SK-N-SH (cell line): ENCODE measurements around the gene FYCO1. TPM values are rescaled to one million over a fixed set of nuclear protein-coding genes. Genes with fewer than 3 reads are reported as not detected.

Experiments used
- CTCF ChIA-PET: fragments of 300-600, 350-600 bp; formaldehyde crosslinking; extraction: SDS; loops from one replicate; lab custom pipeline; 2021; lab: Yijun Ruan, JAX
- POLR2A ChIA-PET: fragments of 350-600 bp; sonication (Branson Sonifier 250); formaldehyde crosslinking; extraction: SDS; loops from one replicate; lab custom pipeline; 2020; ENCODE audit warnings: antibody characterized with exemption, inconsistent platforms; lab: Yijun Ruan, JAX
- DNase-seq: peaks from one replicate; pipeline ENCODE4 v3.0.0; 2012
- H2AFZ ChIP-seq: fragments of 200-600 bp; sonication (generic); 2 replicates; pipeline ENCODE4 v1.8.1; 2016; ENCODE audit warnings: antibody characterized with exemption, mild to moderate bottlenecking, low read depth
- H3F3A ChIP-seq: fragments of 200-600 bp; sonication (generic); replicated peaks from 2 replicates; pipeline ENCODE3; 2016; ENCODE audit warnings: antibody characterized with exemption, mild to moderate bottlenecking; ENCODE audit not compliant: insufficient read depth
- H3K27ac ChIP-seq, 2 experiments: fragments of 200-500 bp in 1 of 2; fragments of 200-600 bp in 1 of 2; sonication (Bioruptor generic) in 1 of 2; sonication (generic), shearing (Covaris generic) in 1 of 2; 2 replicates each; pipeline versions ENCODE4 v1.5.1 to v1.6.1; 2014 to 2016; ENCODE audit warnings: low read depth in 2 of 2, inconsistent platforms in 1 of 2, low read length in 1 of 2, mild to moderate bottlenecking in 1 of 2, mixed read lengths in 1 of 2
- H3K27me3 ChIP-seq: fragments of 200-600 bp; sonication (generic), shearing (Covaris generic); 2 replicates; pipeline ENCODE4 v1.6.1; 2016; ENCODE audit warnings: mixed run types; ENCODE audit not compliant: insufficient read depth
- H3K36me3 ChIP-seq, 2 experiments: fragments of 200-500 bp in 1 of 2; fragments of 200-600 bp in 1 of 2; sonication (Bioruptor generic) in 1 of 2; sonication (generic) in 1 of 2; replicated peaks in 1 of 2; 2 replicates each; pipeline versions ENCODE3 to v1.5.1; 2014 to 2016; ENCODE audit warnings: low read length in 1 of 2, mild to moderate bottlenecking in 1 of 2; ENCODE audit not compliant: insufficient read depth in 2 of 2, control insufficient read depth in 1 of 2
- H3K4me1 ChIP-seq, 2 experiments: fragments of 200-500 bp in 1 of 2; fragments of 200-600 bp in 1 of 2; sonication (Bioruptor generic) in 1 of 2; sonication (generic), shearing (Covaris generic) in 1 of 2; 2 replicates each; pipeline versions ENCODE4 v1.5.1 to v1.6.1; 2014 to 2016; ENCODE audit warnings: low read depth in 1 of 2, low read length in 1 of 2, mixed run types in 1 of 2; ENCODE audit not compliant: insufficient read depth in 2 of 2, control insufficient read depth in 1 of 2
- H3K4me2 ChIP-seq: fragments of 200-600 bp; sonication (generic), shearing (Covaris generic); 2 replicates; pipeline ENCODE4 v1.6.1; 2017; ENCODE audit warnings: mixed run types
- H3K4me3 ChIP-seq, 2 experiments: fragments of 200-500 bp in 1 of 2; fragments of 200-600 bp in 1 of 2; sonication (Bioruptor generic) in 1 of 2; sonication (generic), shearing (Covaris generic) in 1 of 2; 2 replicates each; pipeline versions ENCODE4 v1.5.1 to v1.8.1; 2014 to 2016; ENCODE audit warnings: low read depth in 2 of 2, inconsistent platforms in 1 of 2, low read length in 1 of 2, mild to moderate bottlenecking in 1 of 2, mixed read lengths in 1 of 2, moderate library complexity in 1 of 2
- H3K79me2 ChIP-seq: fragments of 200-600 bp; sonication (generic); 2 replicates; pipeline ENCODE4 v1.8.1; 2017; ENCODE audit warnings: mild to moderate bottlenecking; ENCODE audit not compliant: insufficient read depth
- H3K9ac ChIP-seq: fragments of 200-600 bp; sonication (generic); 2 replicates; pipeline ENCODE4 v1.6.1; 2017; ENCODE audit warnings: mixed run types
- H3K9me2 ChIP-seq: fragments of 200-600 bp; sonication (generic); 2 replicates; pipeline ENCODE4 v1.6.1; 2017; ENCODE audit warnings: mixed run types
- H3K9me3 ChIP-seq: fragments of 200-600 bp; sonication (generic); 2 replicates; pipeline ENCODE4 v1.6.1; 2017; ENCODE audit warnings: mixed run types, mild to moderate bottlenecking, moderate library complexity
- H4K20me1 ChIP-seq: fragments of 200-600 bp; sonication (generic); 2 replicates; pipeline ENCODE4 v1.6.1; 2017; ENCODE audit warnings: mild to moderate bottlenecking, mixed run types; ENCODE audit not compliant: insufficient read depth
- CHD2 ChIP-seq: fragments of 150-350 bp; IDR thresholded peaks from 2 replicates; pipeline ENCODE4 v1.6.1; 2018; ENCODE audit warnings: low read length; ENCODE audit not compliant: partially characterized antibody
- CTCF ChIP-seq: fragments of 200-600 bp; sonication (generic); IDR thresholded peaks from 2 replicates; pipeline ENCODE4 v1.6.1; 2017; ENCODE audit warnings: antibody characterized with exemption, mild to moderate bottlenecking, moderate library complexity
- ELF1 ChIP-seq: IDR thresholded peaks from 2 replicates; pipeline ENCODE4 v1.4.0; 2012
- EP300 ChIP-seq, 2 experiments: IDR thresholded peaks; 2 replicates each; pipeline versions ENCODE4 v1.4.0 to v1.6.1; 2012; ENCODE audit warnings: borderline replicate concordance in 1 of 2, low read depth in 1 of 2, low read length in 1 of 2
- EZH2phosphoT487 ChIP-seq: fragments of 200-600 bp; sonication (generic); IDR thresholded peaks from 2 replicates; pipeline ENCODE4 v1.6.1; 2017; ENCODE audit warnings: low read depth, mixed run types, mild to moderate bottlenecking, antibody characterized with exemption, moderate library complexity, borderline replicate concordance
- FOSL2 ChIP-seq: IDR thresholded peaks from 2 replicates; pipeline ENCODE4 v1.4.0; 2012; ENCODE audit warnings: low read depth, mild to moderate bottlenecking, moderate library complexity, borderline replicate concordance
- FOXJ3 ChIP-seq: sonication (generic); formaldehyde crosslinking; IDR thresholded peaks from 2 replicates; pipeline ENCODE4 v1.5.1; 2020; ENCODE audit warnings: mild to moderate bottlenecking, missing genetic modification reagents
- FOXM1 ChIP-seq: IDR thresholded peaks from 2 replicates; pipeline ENCODE4 v1.4.0; 2012; ENCODE audit warnings: low read depth, mild to moderate bottlenecking
- IRF3 ChIP-seq: fragments of 150-350 bp; IDR thresholded peaks from 2 replicates; pipeline ENCODE4 v1.6.1; 2016; ENCODE audit warnings: mild to moderate bottlenecking, low read depth, low read length
- MAX ChIP-seq: IDR thresholded peaks from 2 replicates; pipeline ENCODE4 v1.4.0; 2012; ENCODE audit warnings: low read depth
- MEF2A ChIP-seq: IDR thresholded peaks from 2 replicates; pipeline ENCODE4 v1.4.0; 2012; ENCODE audit warnings: low read depth, borderline replicate concordance
- NFIC ChIP-seq: IDR thresholded peaks from 2 replicates; pipeline ENCODE4 v1.4.0; 2012; ENCODE audit warnings: borderline replicate concordance
- PBX3 ChIP-seq: IDR thresholded peaks from 2 replicates; pipeline ENCODE4; 2012
- RCOR1 ChIP-seq: fragments of 150-350 bp; IDR thresholded peaks from 2 replicates; pipeline ENCODE4 v1.6.1; 2017; ENCODE audit warnings: antibody characterized with exemption, low read length
- RFX5 ChIP-seq: IDR thresholded peaks from 2 replicates; pipeline ENCODE4 v1.6.1; 2012; ENCODE audit warnings: mild to moderate bottlenecking, improper control_type of control experiment, low read length
- RXRA ChIP-seq: IDR thresholded peaks from 2 replicates; pipeline ENCODE4 v1.4.0; 2012; ENCODE audit warnings: low read depth, mild to moderate bottlenecking, borderline replicate concordance
- SIN3A ChIP-seq: IDR thresholded peaks from 2 replicates; pipeline ENCODE4 v1.6.1; 2012; ENCODE audit warnings: low read depth, mild to moderate bottlenecking, low read length, moderate library complexity, borderline replicate concordance
- TAF1 ChIP-seq: IDR thresholded peaks from 2 replicates; pipeline ENCODE4 v1.6.1; 2012; ENCODE audit warnings: low read depth, mild to moderate bottlenecking, low read length, moderate library complexity, borderline replicate concordance
- TCF12 ChIP-seq: IDR thresholded peaks from 2 replicates; pipeline ENCODE4 v1.4.0; 2012
- TEAD4 ChIP-seq: IDR thresholded peaks from 2 replicates; pipeline ENCODE4 v1.4.0; 2012; ENCODE audit warnings: mild to moderate bottlenecking, borderline replicate concordance; ENCODE audit not compliant: insufficient read depth
- YY1 ChIP-seq: IDR thresholded peaks from 2 replicates; pipeline ENCODE4 v1.4.0; 2012; ENCODE audit warnings: low read depth, mild to moderate bottlenecking
- WGBS: methylation state at CpG from one replicate; pipeline ENCODE4 v1.1.6; 2017; ENCODE audit warnings: low lambda C conversion rate; 5-methylcytosine and 5-hydroxymethylcytosine counted together
- polyA plus RNA-seq, 3 experiments: library from polyadenylated mRNA; depleted of rRNA; stranded (reverse); fragments of >200 nt; gene quantifications; 2 replicates each; pipeline ENCODE4 v1.2.3, GENCODE V29; 2012

Gene FYCO1
- polyA plus RNA-seq, 1 of the 3 experiments (the other 2 are of a cell fraction), result 5.5 TPM

GRCh38 chr3:46036191-46036590 is 40.6 kb upstream of the FYCO1 start:
- Histone ChIP-seq H3K9me3 (no peaks in the 10 kb centered on the region), H3K36me3 (no peaks in the 10 kb centered on the region), H2AFZ (no peak overlapping the region), H3K4me1 (no peaks in the 10 kb centered on the region), H4K20me1 (no peaks in the 10 kb centered on the region), H3K4me3 (no peak overlapping the region), H3K79me2 (no peaks in the 10 kb centered on the region), H3K27ac (no peak overlapping the region), H3K9me2 (no peaks in the 10 kb centered on the region), H3K9ac (no peak overlapping the region), H3K4me2 (no peak overlapping the region), H3F3A (no peaks in the 10 kb centered on the region), H3K27me3 (peaks cover 11% of the 10 kb centered on the region; the same call in 1 of the 2 replicates)
- 4% methylated on average over 1 of the region's 1 CpG for WGBS
- no peak for DNase-seq
- ChIA-PET CTCF (no interaction called here), POLR2A (no interaction called here)
- TF ChIP-seq ELF1, result no peak
- TF ChIP-seq PBX3, result no peak
- TF ChIP-seq MAX, result no peak
- no peak for TF ChIP-seq CHD2
- TF ChIP-seq NFIC, result no peak
- TF ChIP-seq IRF3, result no peak
- no peak for TF ChIP-seq YY1
- TF ChIP-seq RXRA, result no peak
- no peak for TF ChIP-seq TAF1
- no peak for TF ChIP-seq EZH2phosphoT487
- TF ChIP-seq CTCF, result no peak
- TF ChIP-seq TEAD4, result no peak
- TF ChIP-seq EP300 (IDR thresholded peaks at IDR 0.05; ENCODE audit: borderline replicate concordance in 1 of 2, low read depth in 1 of 2, low read length in 1 of 2), result no peak

- ChIA-PET CTCF (interaction anchor here (1.3 kb wide), 1 partner anchor 47 kb away, joined by 9 read pairs; no protein-coding TSS in a partner anchor), POLR2A (no interaction called here)
- no peak for TF ChIP-seq TCF12
- TF ChIP-seq RFX5, result no peak
- no peak for TF ChIP-seq MEF2A
- TF ChIP-seq SIN3A, result no peak
- TF ChIP-seq CTCF, result no peak
- TF ChIP-seq RXRA, result no peak
- no peak for TF ChIP-seq EP300 (IDR thresholded peaks at IDR 0.05; ENCODE audit: borderline replicate concordance in 1 of 2, low read depth in 1 of 2, low read length in 1 of 2)
- no peak for TF ChIP-seq FOXM1
- TF ChIP-seq FOXJ3 (CRISPR knock-in tag), result no peak
- no peak for TF ChIP-seq FOSL2
- no peak for TF ChIP-seq RCOR1
- TF ChIP-seq ELF1, result no peak
- TF ChIP-seq PBX3, result no peak
Measured at GRCh38 chr3:46031747-46032146, 36.1 kb upstream of the FYCO1 start.

More at GRCh38 chr3:46031747-46032146, 36.1 kb upstream of the FYCO1 start:
- H3K4me2 ChIP-seq, result no peak overlapping the region
- H3F3A ChIP-seq, result no peaks in the 10 kb centered on the region
- no peak for DNase-seq
- no peaks in the 10 kb centered on the region for H4K20me1 ChIP-seq
- H3K9me3 ChIP-seq, result no peaks in the 10 kb centered on the region
- H3K79me2 ChIP-seq, result no peaks in the 10 kb centered on the region
- H3K9ac ChIP-seq, result no peak overlapping the region
- no peak overlapping the region for H2AFZ ChIP-seq
- 27% methylated on average over 2 of the region's 2 CpGs for WGBS
- H3K36me3 ChIP-seq, result no peaks in the 10 kb centered on the region
- H3K4me3 ChIP-seq, result no peak overlapping the region
- no peaks in the 10 kb centered on the region for H3K9me2 ChIP-seq
- H3K27ac ChIP-seq, result no peak overlapping the region
- H3K4me1 ChIP-seq, result no peaks in the 10 kb centered on the region
- H3K27me3 ChIP-seq, result peaks cover 11% of the 10 kb centered on the region; the same call in 1 of the 2 replicates
